Measurements from ENCODE around the gene SHROOM4.

SHROOM4 gene

GRCh38 chrX:50813843-50814661 lies at the start of gene SHROOM4:
TSS of gene SHROOM4 (minus strand) at chrX:50814194. CDS start at chrX:50814018, 176 bp downstream.
- ATAC-seq (ENCODE audit: insufficient read depth, low read depth) (no peak), DNase-seq (no peak)
- no peak within 1 kb of the TSS for H2AFZ ChIP-seq (ENCODE audit: low read depth, low read length)
- H3K4me1 ChIP-seq (ENCODE audit: insufficient read depth, low read length), result no peaks in the 10 kb centered on the region
- no peaks in the 10 kb centered on the region for H3K79me2 ChIP-seq (ENCODE audit: insufficient read depth, low read length)
- H3K9ac ChIP-seq (ENCODE audit: low read depth, low read length), result no peak within 1 kb of the TSS
- no peaks in the 10 kb centered on the region for H3K9me3 ChIP-seq (ENCODE audit: insufficient read depth, low read length, severe bottlenecking)
- no peaks in the 10 kb centered on the region for H3K27me3 ChIP-seq (ENCODE audit: insufficient read depth, low read length, poor library complexity)
- TF ChIP-seq, protein P1, sequence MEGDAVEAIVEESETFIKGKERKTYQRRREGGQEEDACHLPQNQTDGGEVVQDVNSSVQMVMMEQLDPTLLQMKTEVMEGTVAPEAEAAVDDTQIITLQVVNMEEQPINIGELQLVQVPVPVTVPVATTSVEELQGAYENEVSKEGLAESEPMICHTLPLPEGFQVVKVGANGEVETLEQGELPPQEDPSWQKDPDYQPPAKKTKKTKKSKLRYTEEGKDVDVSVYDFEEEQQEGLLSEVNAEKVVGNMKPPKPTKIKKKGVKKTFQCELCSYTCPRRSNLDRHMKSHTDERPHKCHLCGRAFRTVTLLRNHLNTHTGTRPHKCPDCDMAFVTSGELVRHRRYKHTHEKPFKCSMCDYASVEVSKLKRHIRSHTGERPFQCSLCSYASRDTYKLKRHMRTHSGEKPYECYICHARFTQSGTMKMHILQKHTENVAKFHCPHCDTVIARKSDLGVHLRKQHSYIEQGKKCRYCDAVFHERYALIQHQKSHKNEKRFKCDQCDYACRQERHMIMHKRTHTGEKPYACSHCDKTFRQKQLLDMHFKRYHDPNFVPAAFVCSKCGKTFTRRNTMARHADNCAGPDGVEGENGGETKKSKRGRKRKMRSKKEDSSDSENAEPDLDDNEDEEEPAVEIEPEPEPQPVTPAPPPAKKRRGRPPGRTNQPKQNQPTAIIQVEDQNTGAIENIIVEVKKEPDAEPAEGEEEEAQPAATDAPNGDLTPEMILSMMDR (IDR thresholded peaks at IDR 0.05; ENCODE audit: borderline replicate concordance, extremely low read depth, low read length, poor library complexity, severe bottlenecking), result no peak
- no peak for TF ChIP-seq EZH2 (IDR thresholded peaks at IDR 0.05; ENCODE audit: borderline replicate concordance, low read depth, low read length, severe bottlenecking)
- H3K27ac ChIP-seq (ENCODE audit: low read length), result no peak within 1 kb of the TSS
- no peaks in the 10 kb centered on the region for H4K20me1 ChIP-seq (ENCODE audit: insufficient read depth, low read length)
- H3K4me3 ChIP-seq (ENCODE audit: low read depth in 1 of 2, low read length in 2 of 2), result no peak within 1 kb of the TSS
- no peaks in the 10 kb centered on the region for H3K36me3 ChIP-seq (ENCODE audit: insufficient read depth, low read length)
- no peak within 1 kb of the TSS for H3K4me2 ChIP-seq (ENCODE audit: insufficient read depth, low read length)

DNA sequence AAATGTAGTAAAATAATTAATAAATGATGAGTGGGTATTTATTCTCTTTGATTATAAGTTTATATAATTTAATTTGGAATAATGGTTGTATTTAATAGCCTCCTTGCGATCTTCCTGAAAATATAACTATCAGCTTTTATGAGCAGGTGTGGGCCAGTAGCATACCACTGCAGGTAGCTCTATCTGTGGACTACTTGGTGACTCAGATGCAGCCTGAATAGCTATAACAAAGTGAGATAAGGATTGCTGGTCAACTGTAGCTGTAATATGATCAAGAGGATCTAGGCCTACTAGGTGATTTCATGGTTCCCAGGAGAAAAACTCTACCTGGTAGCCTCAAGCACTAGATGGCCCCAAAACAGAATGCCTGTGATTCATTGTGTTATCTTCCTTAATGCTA lies 49.5 kb upstream of the SHROOM4 start:
- H3K9me3 ChIP-seq (ENCODE audit: insufficient read depth, low read length, severe bottlenecking), result no peaks in the 10 kb centered on the region
- H3K4me2 ChIP-seq (ENCODE audit: insufficient read depth, low read length), result no peak overlapping the region
- H2AFZ ChIP-seq (ENCODE audit: low read depth, low read length), result no peak overlapping the region
- TF ChIP-seq, protein P1 (IDR thresholded peaks at IDR 0.05; ENCODE audit: borderline replicate concordance, extremely low read depth, low read length, poor library complexity, severe bottlenecking), result no peak
- TF ChIP-seq EZH2 (IDR thresholded peaks at IDR 0.05; ENCODE audit: borderline replicate concordance, low read depth, low read length, severe bottlenecking), result no peak
- no peaks in the 10 kb centered on the region for H3K79me2 ChIP-seq (ENCODE audit: insufficient read depth, low read length)
- H4K20me1 ChIP-seq (ENCODE audit: insufficient read depth, low read length), result no peaks in the 10 kb centered on the region
- H3K4me3 ChIP-seq (ENCODE audit: low read depth in 1 of 2, low read length in 2 of 2), result no peak overlapping the region
- H3K36me3 ChIP-seq (ENCODE audit: insufficient read depth, low read length), result no peaks in the 10 kb centered on the region
- H3K27ac ChIP-seq (ENCODE audit: low read length), result no peak overlapping the region
- ATAC-seq (ENCODE audit: insufficient read depth, low read depth) (no peak), DNase-seq (no peak)
- no peaks in the 10 kb centered on the region for H3K4me1 ChIP-seq (ENCODE audit: insufficient read depth, low read length)
- H3K27me3 ChIP-seq (ENCODE audit: insufficient read depth, low read length, poor library complexity), result no peaks in the 10 kb centered on the region
- no peak overlapping the region for H3K9ac ChIP-seq (ENCODE audit: low read depth, low read length)

GRCh38 chrX:50860518-50860917 lies 46.5 kb upstream of the SHROOM4 start:
- H2AFZ ChIP-seq (ENCODE audit: low read depth, low read length), result no peak overlapping the region
- H3K79me2 ChIP-seq (ENCODE audit: insufficient read depth, low read length), result no peaks in the 10 kb centered on the region
- H3K27me3 ChIP-seq (ENCODE audit: insufficient read depth, low read length, poor library complexity), result no peaks in the 10 kb centered on the region
- no peaks in the 10 kb centered on the region for H4K20me1 ChIP-seq (ENCODE audit: insufficient read depth, low read length)
- no peak overlapping the region for H3K4me3 ChIP-seq (ENCODE audit: low read depth in 1 of 2, low read length in 2 of 2)
- H3K27ac ChIP-seq (ENCODE audit: low read length), result no peak overlapping the region
- H3K4me1 ChIP-seq (ENCODE audit: insufficient read depth, low read length), result no peaks in the 10 kb centered on the region
- DNase-seq (no peak), ATAC-seq (ENCODE audit: insufficient read depth, low read depth) (no peak)
- no peaks in the 10 kb centered on the region for H3K9me3 ChIP-seq (ENCODE audit: insufficient read depth, low read length, severe bottlenecking)
- no peak overlapping the region for H3K9ac ChIP-seq (ENCODE audit: low read depth, low read length)
- H3K36me3 ChIP-seq (ENCODE audit: insufficient read depth, low read length), result no peaks in the 10 kb centered on the region
- TF ChIP-seq, protein P1 (IDR thresholded peaks at IDR 0.05; ENCODE audit: borderline replicate concordance, extremely low read depth, low read length, poor library complexity, severe bottlenecking), result no peak
- TF ChIP-seq EZH2 (IDR thresholded peaks at IDR 0.05; ENCODE audit: borderline replicate concordance, low read depth, low read length, severe bottlenecking), result no peak
- no peak overlapping the region for H3K4me2 ChIP-seq (ENCODE audit: insufficient read depth, low read length)

Measured in DND-41 (cell line).